ENCODE measurements around the gene NTF3. TPM values are rescaled to one million over a fixed set of nuclear protein-coding genes. Genes with fewer than 3 reads are reported as not detected.

NTF3 gene
- total RNA-seq, 1 experiment from 2014 or later = not detected

DNA sequence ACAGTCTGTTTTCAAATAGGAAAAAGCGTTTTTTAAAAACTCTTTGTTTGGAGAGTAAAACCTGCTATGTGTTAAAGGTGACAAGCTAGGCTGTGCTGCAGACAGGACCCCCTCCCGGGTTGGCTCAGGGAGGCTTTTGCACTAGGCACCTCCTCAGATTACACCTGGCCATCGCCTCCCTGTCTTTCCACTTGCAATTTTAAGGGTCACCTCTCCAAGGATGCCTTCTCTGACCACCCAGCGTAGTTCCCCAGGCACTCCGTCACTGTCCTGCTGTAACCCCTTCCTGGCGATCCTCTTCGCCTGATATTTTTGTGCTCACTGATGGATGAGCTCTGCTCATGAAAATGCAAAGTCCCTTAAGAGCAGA lies 80.7 kb downstream of the NTF3 start:
- BruUV-seq (replicated peaks) = no TSS peak
- Histone ChIP-seq H3K9ac (ENCODE audit: low read length) (no peak overlapping the region), H3K27me3 (ENCODE audit: insufficient read depth, low read length) (no peaks in the 10 kb centered on the region; the same call in 1 of the 2 replicates), H3K4me2 (ENCODE audit: low read length) (no peak overlapping the region), H2AFZ (ENCODE audit: low read depth, low read length, poor library complexity, severe bottlenecking) (no peak overlapping the region), H3K36me3 (ENCODE audit: control insufficient read depth in 1 of 2, insufficient read depth in 2 of 2, low read length in 2 of 2) (no peaks in the 10 kb centered on the region), H3K4me1 (ENCODE audit: control insufficient read depth in 1 of 2, insufficient read depth in 2 of 2, low read length in 2 of 2) (no peaks in the 10 kb centered on the region; a peak in 1 of 4 replicates), H3K9me2 (ENCODE audit: insufficient read depth) (no peaks in the 10 kb centered on the region), H3K9me3 (ENCODE audit: control insufficient read depth in 1 of 2, insufficient read depth in 1 of 2, low read depth in 1 of 2, low read length in 2 of 2) (no peaks in the 10 kb centered on the region), H3K79me2 (ENCODE audit: insufficient read depth, low read length) (no peaks in the 10 kb centered on the region), H3K4me3 (replicated peaks in 1 of 2; ENCODE audit: low read depth in 1 of 2, low read length in 2 of 2) (no peak overlapping the region), H3K27ac (ENCODE audit: low read depth, low read length) (no peak overlapping the region), H4K20me1 (ENCODE audit: insufficient read depth) (no peaks in the 10 kb centered on the region)
- no peak for DNase-seq (ENCODE audit: low read depth, low spot score)
- TF ChIP-seq, protein P1, sequence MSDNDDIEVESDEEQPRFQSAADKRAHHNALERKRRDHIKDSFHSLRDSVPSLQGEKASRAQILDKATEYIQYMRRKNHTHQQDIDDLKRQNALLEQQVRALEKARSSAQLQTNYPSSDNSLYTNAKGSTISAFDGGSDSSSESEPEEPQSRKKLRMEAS (IDR thresholded peaks at IDR 0.05) = no peak
- POLR2A ChIA-PET = no interaction called here
- intact Hi-C loops (cut with micrococcal nuclease) = loop anchor here (5.0 kb wide), 1 partner anchor 340 kb away; no protein-coding TSS in a partner anchor
- RAD21 ChIA-PET (ENCODE audit: low non-redundant PET in 1 of 2, low total read pairs in 2 of 2, uncharacterized antibody in 2 of 2, unreplicated experiment in 2 of 2) = no interaction called here
- CTCF ChIA-PET = no interaction called here
- ATAC-seq = no peak

DNA sequence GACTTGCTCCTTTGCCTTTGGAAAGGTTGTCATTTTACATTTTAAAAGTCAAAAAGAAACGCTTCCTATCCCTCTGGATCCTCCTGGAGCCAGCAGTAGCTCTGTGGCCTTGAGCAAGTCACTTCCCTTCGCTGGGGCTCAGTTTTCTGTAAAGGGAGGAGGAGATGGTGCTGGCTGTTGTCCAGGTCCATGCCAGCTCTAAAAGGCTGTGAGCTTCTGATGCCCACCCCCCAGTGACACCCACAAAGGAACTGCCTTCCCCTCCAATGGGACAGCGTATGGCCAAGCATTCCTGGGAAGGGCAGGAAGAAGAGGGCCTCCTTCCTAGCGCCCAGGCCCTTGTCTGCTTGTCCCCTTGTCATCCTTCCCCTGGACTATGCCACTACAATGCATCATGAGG lies 81.5 kb downstream of the NTF3 start:
- no peak overlapping the region for H3K4me2 ChIP-seq (ENCODE audit: low read length)
- no peak overlapping the region for H3K9ac ChIP-seq (ENCODE audit: low read length)
- ChIA-PET RAD21 (ENCODE audit: low non-redundant PET in 1 of 2, low total read pairs in 2 of 2, uncharacterized antibody in 2 of 2, unreplicated experiment in 2 of 2) (no interaction called here), POLR2A (no interaction called here), CTCF (no interaction called here)
- H3K27me3 ChIP-seq (ENCODE audit: insufficient read depth, low read length) = no peaks in the 10 kb centered on the region; the same call in 1 of the 2 replicates
- no peak overlapping the region for H3K4me3 ChIP-seq (replicated peaks in 1 of 2; ENCODE audit: low read depth in 1 of 2, low read length in 2 of 2)
- H3K79me2 ChIP-seq (ENCODE audit: insufficient read depth, low read length) = no peaks in the 10 kb centered on the region
- no peak overlapping the region for H2AFZ ChIP-seq (ENCODE audit: low read depth, low read length, poor library complexity, severe bottlenecking)
- DNase-seq (ENCODE audit: low read depth, low spot score) (no peak), ATAC-seq (no peak)
- TF ChIP-seq ZNF274 (IDR thresholded peaks at IDR 0.05; ENCODE audit: low read depth, low read length) (no peak), POLR2A (IDR thresholded peaks at IDR 0.05; ENCODE audit: borderline replicate concordance, extremely low read depth, insufficient read depth, insufficient read length) (no peak), EGR1 (IDR thresholded peaks at IDR 0.05; ENCODE audit: low read depth) (no peak), JUND (IDR thresholded peaks at IDR 0.05) (no peak), RAD21 (IDR thresholded peaks at IDR 0.05; ENCODE audit: low read depth) (no peak), YY1 (IDR thresholded peaks at IDR 0.05; ENCODE audit: extremely low read depth, insufficient replicate concordance, low read depth, low read length) (no peak), TCF7L2 (IDR thresholded peaks at IDR 0.05; ENCODE audit: borderline replicate concordance, extremely low read depth, insufficient read depth, insufficient read length) (no peak), EZH2 (IDR thresholded peaks at IDR 0.05) (no peak), ZFX (IDR thresholded peaks at IDR 0.05) (no peak), CBX3 (IDR thresholded peaks at IDR 0.05; ENCODE audit: low read depth) (no peak), POLR2AphosphoS5 (IDR thresholded peaks at IDR 0.05; ENCODE audit: low read depth, low read length) (no peak), SP1 (IDR thresholded peaks at IDR 0.05; ENCODE audit: low read depth) (no peak)
- TF ChIP-seq, protein P2, sequence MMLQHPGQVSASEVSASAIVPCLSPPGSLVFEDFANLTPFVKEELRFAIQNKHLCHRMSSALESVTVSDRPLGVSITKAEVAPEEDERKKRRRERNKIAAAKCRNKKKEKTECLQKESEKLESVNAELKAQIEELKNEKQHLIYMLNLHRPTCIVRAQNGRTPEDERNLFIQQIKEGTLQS (IDR thresholded peaks at IDR 0.05) = no peak
- TF ChIP-seq, protein P1 (IDR thresholded peaks at IDR 0.05) = no peak
- BruUV-seq (replicated peaks) = no TSS peak
- no peaks in the 10 kb centered on the region for H3K9me3 ChIP-seq (ENCODE audit: control insufficient read depth in 1 of 2, insufficient read depth in 1 of 2, low read depth in 1 of 2, low read length in 2 of 2)
- no peaks in the 10 kb centered on the region; a peak in 1 of 4 replicates for H3K4me1 ChIP-seq (ENCODE audit: control insufficient read depth in 1 of 2, insufficient read depth in 2 of 2, low read length in 2 of 2)
- no peak overlapping the region for H3K27ac ChIP-seq (ENCODE audit: low read depth, low read length)
- no peaks in the 10 kb centered on the region for H4K20me1 ChIP-seq (ENCODE audit: insufficient read depth)
- no peaks in the 10 kb centered on the region for H3K9me2 ChIP-seq (ENCODE audit: insufficient read depth)
- H3K36me3 ChIP-seq (ENCODE audit: control insufficient read depth in 1 of 2, insufficient read depth in 2 of 2, low read length in 2 of 2) = no peaks in the 10 kb centered on the region
- intact Hi-C loops (cut with micrococcal nuclease) = loop anchor here (5.0 kb wide), 1 partner anchor 341 kb away; no protein-coding TSS in a partner anchor
